Upper lobe of right lung (tissue), 1 donor: ENCODE results near the gene LRRC70. TPM values are rescaled to one million over a fixed set of nuclear protein-coding genes. Genes with fewer than 3 reads are reported as not detected.
"Not testable (repeated sequence)": the region's sequence is repeated elsewhere in the genome, so short reads cannot be mapped to it uniquely, and the experiment has no call there.

Source experiments
- ATAC-seq: fragments of 200-7000 bp; cut with Tn5 transposase; one replicate; pipeline ENCODE4 v1.9.1; 2020; ENCODE audit warnings: mild to moderate bottlenecking, moderate library complexity
- DNase-seq: peaks from one replicate; pipeline ENCODE4 v3.0.0-alpha.2; 2020
- H3K27ac ChIP-seq: fragments of 200-600 bp; one replicate; pipeline ENCODE4 v1.8.0; 2022
- H3K27me3 ChIP-seq: fragments of 200-600 bp; one replicate; pipeline ENCODE4 v1.8.0; 2022; ENCODE audit warnings: mild to moderate bottlenecking
- H3K36me3 ChIP-seq: fragments of 200-600 bp; one replicate; pipeline ENCODE4 v1.8.0; 2022
- H3K4me1 ChIP-seq: fragments of 200-600 bp; one replicate; pipeline ENCODE4 v1.8.0; 2022
- H3K4me3 ChIP-seq: fragments of 200-600 bp; one replicate; pipeline ENCODE4 v1.8.0; 2022; ENCODE audit warnings: mild to moderate bottlenecking
- H3K9me3 ChIP-seq: fragments of 200-600 bp; one replicate; pipeline ENCODE4 v1.8.0; 2022
- CTCF ChIP-seq: fragments of 200-600 bp; IDR thresholded peaks from one replicate; pipeline ENCODE4 v1.8.0; 2022; ENCODE audit warnings: antibody characterized with exemption
- intact Hi-C: fragments of 100-400 bp; cut with DNase I; formaldehyde crosslinking; loops from one replicate; pipeline ENCODE4 v1.11.0; 2022
- total RNA-seq: library from RNA; stranded (reverse); fragmentation: NEBNext Ultra II Directional; extraction: Animal tissue kit (Norgen Biotek cat#: 25700); gene quantifications from one replicate; pipeline ENCODE4 v1.2.1, GENCODE V29; 2021
- donor health status: DM: no; HTN: yes; CAD: no; lungs with severe emphysema.

Gene LRRC70
- total RNA-seq, 1 donor from 2014 or later, result 2.4 TPM

GRCh38 chr5:62558941-62559340, 19.7 kb upstream of the LRRC70 start:
- Histone ChIP-seq H3K27me3 (no peaks in the 10 kb centered on the region), H3K4me3 (no peak overlapping the region), H3K4me1 (no peaks in the 10 kb centered on the region), H3K27ac (no peak overlapping the region), H3K36me3 (peaks cover 8% of the 10 kb centered on the region), H3K9me3 (no peaks in the 10 kb centered on the region)
- DNase-seq (no peak), ATAC-seq (no peak)
- TF ChIP-seq CTCF, result no peak
- intact Hi-C loops, result no loop called here

GRCh38 chr5:62560786-62561185, 17.8 kb upstream of the LRRC70 start:
- DNase-seq (no peak), ATAC-seq (no peak)
- H3K4me1 ChIP-seq, result no peaks in the 10 kb centered on the region
- no peaks in the 10 kb centered on the region for H3K27me3 ChIP-seq
- no peak overlapping the region for H3K4me3 ChIP-seq
- peaks cover 8% of the 10 kb centered on the region for H3K36me3 ChIP-seq
- no peak overlapping the region for H3K27ac ChIP-seq
- TF ChIP-seq CTCF, result no peak
- intact Hi-C loops, result no loop called here
- H3K9me3 ChIP-seq, result no peaks in the 10 kb centered on the region

GRCh38 chr5:62561896-62562295, 16.7 kb upstream of the LRRC70 start:
- Histone ChIP-seq H3K27ac (no peak overlapping the region), H3K9me3 (no peaks in the 10 kb centered on the region), H3K4me1 (no peaks in the 10 kb centered on the region), H3K27me3 (no peaks in the 10 kb centered on the region), H3K36me3 (peaks cover 3% of the 10 kb centered on the region), H3K4me3 (no peak overlapping the region)
- ATAC-seq, result no peak
- intact Hi-C loops, result no loop called here
- TF ChIP-seq CTCF, result no peak
- no peak for DNase-seq

GRCh38 chr5:62562867-62563266, 15.8 kb upstream of the LRRC70 start:
- no peak for ATAC-seq
- peaks cover 3% of the 10 kb centered on the region for H3K36me3 ChIP-seq
- DNase-seq, result no peak
- no peaks in the 10 kb centered on the region for H3K4me1 ChIP-seq
- no peaks in the 10 kb centered on the region for H3K9me3 ChIP-seq
- H3K27ac ChIP-seq, result no peak overlapping the region
- no peak overlapping the region for H3K4me3 ChIP-seq
- no peak for TF ChIP-seq CTCF
- intact Hi-C loops, result no loop called here
- H3K27me3 ChIP-seq, result no peaks in the 10 kb centered on the region

- H3K36me3 ChIP-seq, result peaks cover 3% of the 10 kb centered on the region
- H3K4me1 ChIP-seq, result no peaks in the 10 kb centered on the region
- H3K4me3 ChIP-seq, result no peak overlapping the region
- no peak for DNase-seq
- ATAC-seq, result no peak
- H3K9me3 ChIP-seq, result no peaks in the 10 kb centered on the region
- no peaks in the 10 kb centered on the region for H3K27me3 ChIP-seq
- intact Hi-C loops, result no loop called here
- TF ChIP-seq CTCF, result no peak
- no peak overlapping the region for H3K27ac ChIP-seq
Measured at GRCh38 chr5:62564101-62564500, 14.5 kb upstream of the LRRC70 start.

GRCh38 chr5:62565740-62566139, 12.9 kb upstream of the LRRC70 start:
- H3K27me3 ChIP-seq, H3K27ac ChIP-seq, H3K9me3 ChIP-seq, ATAC-seq, DNase-seq, H3K4me3 ChIP-seq, H3K4me1 ChIP-seq, intact Hi-C loops, H3K36me3 ChIP-seq: not testable (repeated sequence)
